Retinal pigment epithelial cell (primary cell): Measurements from ENCODE around the gene ZNF160.

ENCODE experiments used
- DNase-seq: peaks from one replicate; pipeline ENCODE4 v3.0.0-alpha.2; 2010; ENCODE audit warnings: low read depth
- H3K4me3 ChIP-seq: 2 replicates; pipeline ENCODE4 v1.5.1; 2011; ENCODE audit warnings: mild to moderate bottlenecking, low read length, control low read depth, moderate library complexity
- CTCF ChIP-seq: conservative IDR thresholded peaks from 2 replicates; pipeline ENCODE4 v1.5.1; 2011; ENCODE audit warnings: low read depth, low read length, control low read depth, inconsistent platforms

ZNF160 gene

GRCh38 chr19:53088091-53088490, 15.1 kb downstream of the ZNF160 start:
- no peak for DNase-seq
- TF ChIP-seq CTCF: no peak
- H3K4me3 ChIP-seq: no peak overlapping the region

GRCh38 chr19:53086949-53087348, 16.3 kb downstream of the ZNF160 start:
- no peak overlapping the region for H3K4me3 ChIP-seq
- DNase-seq: no peak
- TF ChIP-seq CTCF: no peak

DNA sequence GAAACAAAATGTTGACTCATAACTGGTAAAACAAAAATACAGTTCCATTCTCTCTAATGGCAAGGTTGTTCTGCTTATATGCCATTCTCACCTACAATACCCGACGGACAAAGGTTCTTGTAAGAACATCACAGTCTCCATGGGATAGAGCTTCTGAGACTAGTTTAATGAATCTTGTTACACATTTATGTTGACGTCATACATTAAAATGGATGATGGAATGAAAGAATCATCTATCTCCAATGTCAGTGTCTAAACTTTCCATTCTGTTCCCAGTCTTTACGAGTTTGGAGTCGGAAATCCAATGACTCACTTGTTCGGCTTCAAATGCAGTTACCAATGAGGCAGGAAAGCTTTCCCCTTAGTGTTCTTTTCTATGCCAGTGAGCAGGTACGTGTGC, 17.7 kb downstream of the ZNF160 start:
- H3K4me3 ChIP-seq: no peak overlapping the region
- DNase-seq: no peak
- no peak for TF ChIP-seq CTCF

DNA sequence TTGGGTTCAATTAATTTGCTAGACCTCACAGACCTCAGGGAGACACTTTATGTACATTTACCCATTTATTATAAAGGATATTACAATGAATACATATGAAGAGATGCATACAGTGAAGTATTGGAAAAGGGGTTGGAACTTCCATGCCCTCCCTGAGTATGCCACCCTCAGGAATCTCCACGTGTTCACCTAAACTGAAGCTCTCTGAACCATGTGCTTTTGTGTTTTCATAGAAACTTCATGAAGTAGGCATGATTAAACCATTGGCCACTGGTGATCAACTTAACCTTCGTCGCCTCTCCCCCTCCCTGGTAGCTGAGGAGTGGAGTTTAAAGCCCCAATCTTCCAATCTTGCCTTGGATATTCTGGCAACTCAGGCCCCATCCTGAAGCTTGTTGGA, 20.3 kb downstream of the ZNF160 start:
- no peak for TF ChIP-seq CTCF
- no peak overlapping the region for H3K4me3 ChIP-seq
- no peak for DNase-seq

DNA sequence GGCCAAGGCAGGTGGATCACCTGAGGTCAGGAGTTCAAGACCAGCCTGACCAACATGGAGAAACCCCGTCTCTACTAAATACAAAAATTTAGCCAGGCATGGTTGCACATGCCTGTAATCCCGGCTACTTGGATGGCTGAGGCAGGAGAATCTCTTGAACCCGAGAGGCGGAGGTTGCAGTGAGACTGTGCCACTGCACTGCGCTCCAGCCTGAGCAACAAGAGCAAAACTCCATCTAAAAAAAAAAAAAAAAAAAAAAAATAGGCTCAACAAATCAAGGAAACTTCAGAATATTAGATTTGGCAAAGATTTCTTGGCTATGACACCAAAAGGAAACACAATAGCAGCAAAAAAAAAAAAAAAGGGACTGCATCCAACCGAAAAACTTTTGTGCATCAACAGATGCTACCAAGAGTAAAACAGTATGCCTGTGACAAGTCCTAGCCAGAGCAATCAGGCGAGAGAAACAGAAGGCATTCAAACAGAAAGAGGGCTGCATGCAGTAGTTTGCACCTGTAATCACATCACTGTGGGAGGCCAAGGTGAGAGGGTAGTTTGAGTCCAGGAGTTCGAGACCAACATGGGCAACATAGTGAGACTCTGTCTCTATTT, 23.8 kb downstream of the ZNF160 start:
- TF ChIP-seq CTCF: no peak
- no peak for DNase-seq
- H3K4me3 ChIP-seq: no peak overlapping the region

- no peak for TF ChIP-seq CTCF
- no peak for DNase-seq
- H3K4me3 ChIP-seq: no peak overlapping the region
Observed at GRCh38 chr19:53078668-53079067, 24.6 kb downstream of the ZNF160 start.

DNA sequence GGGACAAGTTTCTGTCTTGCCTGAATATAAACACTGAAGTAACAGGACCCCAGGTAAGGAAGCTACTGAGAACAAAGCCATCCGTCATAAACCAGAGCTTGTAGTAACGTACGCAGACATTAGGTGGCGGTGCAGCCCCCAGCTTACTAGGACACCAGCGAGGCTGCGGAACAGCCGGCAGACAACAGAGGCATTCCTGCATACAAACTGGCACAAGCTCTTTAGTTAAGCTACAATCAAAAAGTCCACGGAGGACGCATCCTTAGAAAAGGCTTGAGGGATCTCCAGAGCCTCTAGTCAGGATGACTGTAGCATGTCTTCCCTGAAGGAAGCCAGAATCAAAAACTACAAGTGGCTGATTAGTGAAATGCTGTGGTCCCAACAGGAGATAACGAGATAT, 26.2 kb downstream of the ZNF160 start:
- peak; percentile 66 for TF ChIP-seq CTCF
- peak; percentile 7 for DNase-seq
- no peak overlapping the region for H3K4me3 ChIP-seq
